Islet of Langerhans (tissue), 1 donor: ENCODE measurements around the gene MBOAT1.
"Not testable (repeated sequence)": the region's sequence is repeated elsewhere in the genome, so short reads cannot be mapped to it uniquely, and the experiment has no call there.

Experiments
- FAIRE-seq: peaks from one replicate; lab custom pipeline; 2011; peaks lifted over from hg19 to GRCh38; lab: Jason Lieb, UNC

MBOAT1 gene

GRCh38 chr6:20202699-20203302 is 9.5 kb downstream of the MBOAT1 start:
- no peak for FAIRE-seq

- FAIRE-seq, result no peak
Observed at GRCh38 chr6:20202324-20202658, 10.0 kb downstream of the MBOAT1 start.

GRCh38 chr6:20200761-20201630 is 11.3 kb downstream of the MBOAT1 start:
- FAIRE-seq, result no peak

- FAIRE-seq, result no peak
Observed at GRCh38 chr6:20198775-20199174, 13.5 kb downstream of the MBOAT1 start.

GRCh38 chr6:20198156-20198774 is 14.0 kb downstream of the MBOAT1 start:
- FAIRE-seq, result no peak

GRCh38 chr6:20197251-20197650 is 15.0 kb downstream of the MBOAT1 start:
- no peak for FAIRE-seq

- FAIRE-seq, result no peak
Observed at GRCh38 chr6:20192625-20193024, 19.6 kb downstream of the MBOAT1 start.

- no peak for FAIRE-seq
Observed at GRCh38 chr6:20191992-20192391, 20.3 kb downstream of the MBOAT1 start.

- no peak for FAIRE-seq
Observed at GRCh38 chr6:20188630-20189075, 23.6 kb downstream of the MBOAT1 start.

- no peak for FAIRE-seq
Observed at GRCh38 chr6:20186981-20187380, 25.3 kb downstream of the MBOAT1 start.

GRCh38 chr6:20183706-20184105 is 28.6 kb downstream of the MBOAT1 start:
- no peak for FAIRE-seq

- FAIRE-seq, result no peak
Observed at GRCh38 chr6:20182926-20183521, 29.2 kb downstream of the MBOAT1 start.

GRCh38 chr6:20182069-20182468 is 30.2 kb downstream of the MBOAT1 start:
- FAIRE-seq, result no peak

- no peak for FAIRE-seq
Observed at GRCh38 chr6:20180935-20181334, 31.3 kb downstream of the MBOAT1 start.

- not testable (repeated sequence) for FAIRE-seq
Observed at GRCh38 chr6:20179287-20180045, 32.8 kb downstream of the MBOAT1 start.

- FAIRE-seq, result no peak
Observed at GRCh38 chr6:20178327-20178726, 33.9 kb downstream of the MBOAT1 start.

- FAIRE-seq, result no peak
Observed at GRCh38 chr6:20175810-20176410, 36.4 kb downstream of the MBOAT1 start.

- no peak for FAIRE-seq
Observed at GRCh38 chr6:20173833-20174792, 38.2 kb downstream of the MBOAT1 start.

GRCh38 chr6:20172842-20173456 is 39.3 kb downstream of the MBOAT1 start:
- FAIRE-seq, result no peak
